ENCODE measurements around the gene CLTA.
"Not testable (repeated sequence)": the region's sequence is repeated elsewhere in the genome, so short reads cannot be mapped to it uniquely, and the experiment has no call there.

Gene CLTA

DNA sequence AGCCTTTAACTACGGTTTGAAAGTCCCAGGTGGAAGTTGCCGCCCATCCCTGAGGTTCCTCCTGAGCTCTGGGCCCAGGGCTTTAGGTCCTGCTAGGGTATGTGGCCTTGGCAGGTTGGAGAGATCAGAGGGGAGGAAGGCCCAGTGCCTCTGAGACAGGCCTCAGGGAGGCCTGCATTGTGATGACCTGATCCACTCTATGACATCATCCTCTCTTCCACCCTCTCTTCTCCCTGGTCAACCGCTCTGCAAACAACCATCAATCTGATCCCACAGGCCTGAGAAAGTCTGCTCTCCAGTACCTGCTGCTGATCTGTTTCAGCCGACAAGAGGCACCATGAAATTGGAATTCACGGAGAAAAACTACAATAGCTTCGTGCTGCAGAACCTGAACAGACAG, 21.6 kb upstream of the CLTA start, which contains the start of gene CCIN:
Gene CCIN (plus strand): TSS at position 223 of the 400 bp plus-strand sequence. CDS start 115 bp downstream, at position 338.
- Histone ChIP-seq H3K4me1 (ENCODE audit: control extremely low read depth in 1 of 4, control insufficient read depth in 4 of 4, insufficient read depth in 4 of 4, low read length in 3 of 4) (peaks cover 0 to 17% (median 2%) of the 10 kb centered on the region in 4 experiments), H3K27ac (ENCODE audit: insufficient read depth in 1 of 2, low read depth in 1 of 2, low read length in 2 of 2, poor library complexity in 1 of 2, severe bottlenecking in 2 of 2) (no peak within 1 kb of the TSS), H3K27me3 (replicated peaks in 2 of 5; ENCODE audit: control insufficient read depth in 4 of 5, insufficient read depth in 5 of 5, low read length in 4 of 5) (peaks cover 0 to 3% (median 0%) of the 10 kb centered on the region in 5 experiments), H3K9me3 (ENCODE audit: control extremely low read depth in 1 of 5, control insufficient read depth in 4 of 5, insufficient read depth in 2 of 5, low read depth in 1 of 5, low read length in 4 of 5) (no peaks in the 10 kb centered on the region), H3K4me3 (ENCODE audit: control insufficient read depth in 1 of 7, extremely low read depth in 1 of 7, insufficient read depth in 4 of 7, low read depth in 2 of 7, low read length in 6 of 7) (no peak within 1 kb of the TSS), H3K36me3 (ENCODE audit: control insufficient read depth in 4 of 4, insufficient read depth in 4 of 4, low read length in 3 of 4) (no peaks in the 10 kb centered on the region)
- ChIA-PET CTCF (interaction anchor here (0.8 to 13.7 kb wide), 7 partner anchors 14 to 67 kb away, joined by 3 to 214 read pairs (median 3); partner anchors contain the start of gene CLTA), POLR2A (interaction anchor here (1.2 kb wide), 1 partner anchor 25 kb away, joined by 3 read pairs; no protein-coding TSS in a partner anchor)
- DNase-seq, result no peak
- 100% methylated on average over 4 of the region's 6 CpGs for WGBS (ENCODE audit: insufficient coverage)

DNA sequence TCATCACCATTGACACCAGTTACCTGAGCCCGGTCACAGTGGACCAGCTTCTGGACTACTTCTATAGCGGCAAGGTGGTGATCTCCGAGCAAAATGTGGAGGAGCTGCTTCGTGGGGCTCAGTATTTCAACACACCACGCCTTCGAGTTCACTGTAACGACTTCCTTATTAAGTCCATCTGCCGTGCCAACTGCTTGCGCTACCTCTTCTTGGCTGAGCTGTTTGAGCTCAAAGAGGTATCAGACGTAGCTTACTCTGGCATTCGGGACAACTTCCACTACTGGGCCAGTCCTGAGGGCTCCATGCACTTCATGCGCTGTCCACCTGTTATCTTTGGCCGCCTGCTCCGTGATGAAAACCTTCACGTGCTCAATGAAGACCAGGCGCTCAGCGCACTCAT, 21.0 kb upstream of the CLTA start:
- no peak for DNase-seq
- ChIA-PET POLR2A (no interaction called here), CTCF (interaction anchor here (0.7 to 13.7 kb wide), 9 partner anchors 15 to 68 kb away, joined by 3 to 214 read pairs (median 3); partner anchors contain the start of gene CLTA)
- Histone ChIP-seq H3K9me3 (ENCODE audit: control extremely low read depth in 1 of 5, control insufficient read depth in 4 of 5, insufficient read depth in 2 of 5, low read depth in 1 of 5, low read length in 4 of 5) (no peaks in the 10 kb centered on the region), H3K4me1 (ENCODE audit: control extremely low read depth in 1 of 4, control insufficient read depth in 4 of 4, insufficient read depth in 4 of 4, low read length in 3 of 4) (peaks cover 0 to 12% (median 2%) of the 10 kb centered on the region in 4 experiments), H3K27me3 (replicated peaks in 2 of 5; ENCODE audit: control insufficient read depth in 4 of 5, insufficient read depth in 5 of 5, low read length in 4 of 5) (peaks cover 0 to 3% (median 0%) of the 10 kb centered on the region in 5 experiments), H3K4me3 (ENCODE audit: control insufficient read depth in 1 of 7, extremely low read depth in 1 of 7, insufficient read depth in 4 of 7, low read depth in 2 of 7, low read length in 6 of 7) (no peak overlapping the region), H3K36me3 (ENCODE audit: control insufficient read depth in 4 of 4, insufficient read depth in 4 of 4, low read length in 3 of 4) (no peaks in the 10 kb centered on the region), H3K27ac (ENCODE audit: insufficient read depth in 1 of 2, low read depth in 1 of 2, low read length in 2 of 2, poor library complexity in 1 of 2, severe bottlenecking in 2 of 2) (no peak overlapping the region)
- WGBS (ENCODE audit: insufficient coverage), result 95% methylated on average over 17 of the region's 17 CpGs

DNA sequence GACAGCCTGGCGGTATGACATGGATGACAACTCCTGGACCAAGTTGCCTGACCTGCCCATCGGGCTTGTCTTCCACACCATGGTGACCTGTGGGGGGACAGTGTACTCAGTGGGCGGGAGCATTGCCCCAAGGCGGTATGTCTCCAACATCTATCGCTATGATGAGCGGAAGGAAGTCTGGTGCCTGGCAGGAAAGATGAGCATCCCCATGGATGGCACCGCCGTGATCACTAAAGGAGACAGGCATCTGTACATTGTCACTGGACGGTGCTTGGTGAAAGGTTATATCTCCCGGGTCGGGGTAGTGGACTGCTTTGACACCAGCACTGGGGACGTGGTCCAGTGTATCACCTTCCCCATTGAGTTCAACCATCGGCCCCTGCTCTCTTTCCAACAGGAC, 20.2 kb upstream of the CLTA start:
- Histone ChIP-seq H3K4me1 (ENCODE audit: control extremely low read depth in 1 of 4, control insufficient read depth in 4 of 4, insufficient read depth in 4 of 4, low read length in 3 of 4) (peaks cover 0 to 10% (median 2%) of the 10 kb centered on the region in 4 experiments), H3K27ac (ENCODE audit: insufficient read depth in 1 of 2, low read depth in 1 of 2, low read length in 2 of 2, poor library complexity in 1 of 2, severe bottlenecking in 2 of 2) (no peak overlapping the region), H3K27me3 (replicated peaks in 2 of 5; ENCODE audit: control insufficient read depth in 4 of 5, insufficient read depth in 5 of 5, low read length in 4 of 5) (peaks cover 0 to 3% (median 0%) of the 10 kb centered on the region in 5 experiments), H3K36me3 (ENCODE audit: control insufficient read depth in 4 of 4, insufficient read depth in 4 of 4, low read length in 3 of 4) (no peaks in the 10 kb centered on the region), H3K4me3 (ENCODE audit: control insufficient read depth in 1 of 7, extremely low read depth in 1 of 7, insufficient read depth in 4 of 7, low read depth in 2 of 7, low read length in 6 of 7) (no peak overlapping the region), H3K9me3 (ENCODE audit: control extremely low read depth in 1 of 5, control insufficient read depth in 4 of 5, insufficient read depth in 2 of 5, low read depth in 1 of 5, low read length in 4 of 5) (no peaks in the 10 kb centered on the region)
- CTCF ChIA-PET, result interaction anchor here (0.7 to 13.7 kb wide), 3 partner anchors 19 to 68 kb away, joined by 3 to 214 read pairs (median 20); partner anchors contain the start of gene CLTA
- WGBS (ENCODE audit: insufficient coverage), result 93% methylated on average over 13 of the region's 13 CpGs
- POLR2A ChIA-PET, result no interaction called here
- no peak for DNase-seq

DNA sequence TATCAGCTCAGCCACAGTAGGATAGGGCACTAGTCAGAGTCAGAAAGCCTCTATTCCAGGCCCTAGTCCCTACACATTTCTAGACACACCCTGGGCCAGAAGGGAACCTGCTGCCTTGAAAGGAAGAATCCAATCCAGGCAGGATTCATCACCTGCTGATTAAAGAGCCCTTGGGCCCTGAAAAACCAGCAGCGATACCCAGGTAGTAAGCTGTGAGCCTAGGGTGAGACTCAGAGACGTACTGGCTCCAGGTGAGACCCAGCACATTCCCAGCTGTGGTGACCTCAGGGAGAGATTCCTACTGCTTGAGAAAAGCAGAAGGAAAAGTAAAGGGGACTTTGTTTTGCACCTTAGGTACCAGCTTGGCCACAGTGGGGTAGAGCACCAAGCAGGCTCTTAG, 16.9 kb upstream of the CLTA start:
- WGBS (ENCODE audit: insufficient coverage), result 100% methylated on average over 2 of the region's 2 CpGs
- H3K9me3 ChIP-seq (ENCODE audit: control extremely low read depth in 1 of 5, control insufficient read depth in 4 of 5, insufficient read depth in 2 of 5, low read depth in 1 of 5, low read length in 4 of 5), result no peaks in the 10 kb centered on the region
- H3K36me3 ChIP-seq (ENCODE audit: control insufficient read depth in 4 of 4, insufficient read depth in 4 of 4, low read length in 3 of 4), result no peaks in the 10 kb centered on the region
- H3K4me1 ChIP-seq (ENCODE audit: control extremely low read depth in 1 of 4, control insufficient read depth in 4 of 4, insufficient read depth in 4 of 4, low read length in 3 of 4), result peaks cover 0 to 4% (median 0%) of the 10 kb centered on the region in 4 experiments
- no peak overlapping the region for H3K27ac ChIP-seq (ENCODE audit: insufficient read depth in 1 of 2, low read depth in 1 of 2, low read length in 2 of 2, poor library complexity in 1 of 2, severe bottlenecking in 2 of 2)
- CTCF ChIA-PET, result interaction anchor here (1.4 to 13.7 kb wide), 3 partner anchors 16 to 104 kb away, joined by 3 to 214 read pairs (median 4); no protein-coding TSS in a partner anchor
- DNase-seq, result no peak
- H3K27me3 ChIP-seq (replicated peaks in 2 of 5; ENCODE audit: control insufficient read depth in 4 of 5, insufficient read depth in 5 of 5, low read length in 4 of 5), result peaks cover 0 to 2% (median 0%) of the 10 kb centered on the region in 5 experiments
- POLR2A ChIA-PET, result no interaction called here
- no peak overlapping the region for H3K4me3 ChIP-seq (ENCODE audit: control insufficient read depth in 1 of 7, extremely low read depth in 1 of 7, insufficient read depth in 4 of 7, low read depth in 2 of 7, low read length in 6 of 7)

DNA sequence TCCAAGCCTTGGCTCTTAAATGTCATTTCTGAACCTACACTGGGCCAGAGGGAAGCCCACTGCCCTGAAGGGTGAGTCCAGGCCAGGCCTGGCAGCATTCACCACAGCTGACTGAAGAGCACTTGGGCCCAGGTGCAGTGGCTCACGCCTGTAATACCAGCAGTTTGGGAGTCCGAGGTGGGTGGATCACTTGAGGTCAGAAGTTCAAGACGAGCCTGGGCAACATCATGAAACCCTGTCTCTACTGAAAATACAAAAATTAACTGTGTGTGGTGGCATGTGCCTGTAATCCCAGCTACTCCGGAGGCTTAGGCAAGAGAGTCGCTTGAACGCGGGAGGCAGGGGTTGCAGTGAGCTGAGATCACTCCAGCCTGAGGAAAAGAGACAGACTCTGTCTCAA, 16.4 kb upstream of the CLTA start:
- 94% methylated on average over 2 of the region's 7 CpGs for WGBS (ENCODE audit: insufficient coverage)
- CTCF ChIA-PET, result interaction anchor here (1.4 to 13.7 kb wide), 4 partner anchors 7 to 104 kb away, joined by 3 to 214 read pairs (median 8); no protein-coding TSS in a partner anchor
- POLR2A ChIA-PET, result no interaction called here

DNA sequence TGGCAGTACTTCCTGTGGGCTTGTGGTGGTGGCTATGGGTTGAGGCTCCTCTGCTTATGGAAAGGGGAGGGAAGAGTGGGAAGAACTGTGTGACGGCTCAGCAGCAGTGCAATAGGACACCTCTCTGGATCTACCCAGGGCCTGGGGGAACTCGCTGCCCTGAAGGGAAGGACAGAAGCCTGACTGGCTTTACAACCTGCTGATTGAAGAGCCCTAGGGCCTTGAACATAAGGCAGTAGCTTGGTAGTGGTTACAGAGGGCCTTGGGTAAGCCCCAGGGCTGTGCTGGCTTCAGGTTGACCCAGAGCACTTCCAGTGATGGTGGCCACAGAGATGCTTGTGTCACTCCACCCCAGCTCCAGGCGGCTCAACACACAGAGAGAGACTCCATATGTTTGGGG, 16.0 kb upstream of the CLTA start:
- ChIA-PET CTCF (interaction anchor here (1.4 to 2.2 kb wide), 2 partner anchors 8 to 15 kb away, joined by 3 to 11 read pairs; no protein-coding TSS in a partner anchor), POLR2A (no interaction called here)
- 96% methylated on average over 3 of the region's 3 CpGs for WGBS (ENCODE audit: insufficient coverage)
- no peak for DNase-seq
- Histone ChIP-seq H3K27me3 (replicated peaks in 2 of 5; ENCODE audit: control insufficient read depth in 4 of 5, insufficient read depth in 5 of 5, low read length in 4 of 5) (no peaks in the 10 kb centered on the region), H3K36me3 (ENCODE audit: control insufficient read depth in 4 of 4, insufficient read depth in 4 of 4, low read length in 3 of 4) (no peaks in the 10 kb centered on the region), H3K9me3 (ENCODE audit: control extremely low read depth in 1 of 5, control insufficient read depth in 4 of 5, insufficient read depth in 2 of 5, low read depth in 1 of 5, low read length in 4 of 5) (no peaks in the 10 kb centered on the region), H3K27ac (ENCODE audit: insufficient read depth in 1 of 2, low read depth in 1 of 2, low read length in 2 of 2, poor library complexity in 1 of 2, severe bottlenecking in 2 of 2) (no peak overlapping the region), H3K4me1 (ENCODE audit: control extremely low read depth in 1 of 4, control insufficient read depth in 4 of 4, insufficient read depth in 4 of 4, low read length in 3 of 4) (peaks cover 0 to 2% (median 0%) of the 10 kb centered on the region in 4 experiments), H3K4me3 (ENCODE audit: control insufficient read depth in 1 of 7, extremely low read depth in 1 of 7, insufficient read depth in 4 of 7, low read depth in 2 of 7, low read length in 6 of 7) (no peak overlapping the region)

More for the DNA sequence above, 16.4 kb upstream of the CLTA start:
- Histone ChIP-seq H3K9me3 (ENCODE audit: control extremely low read depth in 1 of 5, control insufficient read depth in 4 of 5, insufficient read depth in 2 of 5, low read depth in 1 of 5, low read length in 4 of 5) (no peaks in the 10 kb centered on the region), H3K36me3 (ENCODE audit: control insufficient read depth in 4 of 4, insufficient read depth in 4 of 4, low read length in 3 of 4) (no peaks in the 10 kb centered on the region), H3K27me3 (replicated peaks in 2 of 5; ENCODE audit: control insufficient read depth in 4 of 5, insufficient read depth in 5 of 5, low read length in 4 of 5) (no peaks in the 10 kb centered on the region), H3K4me1 (ENCODE audit: control extremely low read depth in 1 of 4, control insufficient read depth in 4 of 4, insufficient read depth in 4 of 4, low read length in 3 of 4) (peaks cover 0 to 4% (median 0%) of the 10 kb centered on the region in 4 experiments), H3K4me3 (ENCODE audit: control insufficient read depth in 1 of 7, extremely low read depth in 1 of 7, insufficient read depth in 4 of 7, low read depth in 2 of 7, low read length in 6 of 7) (no peak overlapping the region), H3K27ac (ENCODE audit: insufficient read depth in 1 of 2, low read depth in 1 of 2, low read length in 2 of 2, poor library complexity in 1 of 2, severe bottlenecking in 2 of 2) (no peak overlapping the region)
- no peak for DNase-seq

DNA sequence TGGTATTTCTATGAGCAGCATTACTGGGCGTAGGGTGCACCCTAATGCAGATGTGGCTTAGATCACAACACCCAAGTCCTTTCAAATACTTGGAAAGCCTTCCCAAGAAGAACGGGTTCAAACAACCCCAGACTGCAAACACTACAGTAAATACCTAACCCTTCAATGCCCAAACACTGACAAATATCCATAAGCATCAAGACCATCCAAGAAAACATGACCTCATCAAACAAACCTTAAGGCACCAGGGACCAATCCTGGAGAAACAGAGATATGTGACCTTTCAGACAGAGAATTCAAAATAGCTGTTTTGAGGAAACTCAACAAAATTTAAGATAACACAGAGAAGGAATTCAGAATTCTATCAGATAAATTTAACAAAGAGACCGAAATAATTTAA, 15.5 kb upstream of the CLTA start:
- H3K27me3 ChIP-seq (replicated peaks in 2 of 5; ENCODE audit: control insufficient read depth in 4 of 5, insufficient read depth in 5 of 5, low read length in 4 of 5); H3K36me3 ChIP-seq (ENCODE audit: control insufficient read depth in 4 of 4, insufficient read depth in 4 of 4, low read length in 3 of 4); DNase-seq; POLR2A ChIA-PET; H3K4me1 ChIP-seq (ENCODE audit: control extremely low read depth in 1 of 4, control insufficient read depth in 4 of 4, insufficient read depth in 4 of 4, low read length in 3 of 4); H3K4me3 ChIP-seq (ENCODE audit: control insufficient read depth in 1 of 7, extremely low read depth in 1 of 7, insufficient read depth in 4 of 7, low read depth in 2 of 7, low read length in 6 of 7); H3K27ac ChIP-seq (ENCODE audit: insufficient read depth in 1 of 2, low read depth in 1 of 2, low read length in 2 of 2, poor library complexity in 1 of 2, severe bottlenecking in 2 of 2); H3K9me3 ChIP-seq (ENCODE audit: control extremely low read depth in 1 of 5, control insufficient read depth in 4 of 5, insufficient read depth in 2 of 5, low read depth in 1 of 5, low read length in 4 of 5): not testable (repeated sequence)
- CTCF ChIA-PET, result interaction anchor here (2.2 kb wide), 1 partner anchor 8 kb away, joined by 11 read pairs; no protein-coding TSS in a partner anchor
- WGBS (ENCODE audit: insufficient coverage), result 94% methylated on average over 2 of the region's 3 CpGs
